Bone marrow (tissue), 2 donors: ENCODE data around the gene DUSP28.
A peak's percentile ranks its signal among the peaks of the same experiment; 100 is the strongest.
"Not testable (repeated sequence)": the region's sequence is repeated elsewhere in the genome, so short reads cannot be mapped to it uniquely, and the experiment has no call there.

Experiments
- DNase-seq, 2 donors: peaks; one replicate each; lab custom pipeline; 2025; lab: John Stamatoyannopoulos, UW

Gene DUSP28, protein sequence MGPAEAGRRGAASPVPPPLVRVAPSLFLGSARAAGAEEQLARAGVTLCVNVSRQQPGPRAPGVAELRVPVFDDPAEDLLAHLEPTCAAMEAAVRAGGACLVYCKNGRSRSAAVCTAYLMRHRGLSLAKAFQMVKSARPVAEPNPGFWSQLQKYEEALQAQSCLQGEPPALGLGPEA

DNA sequence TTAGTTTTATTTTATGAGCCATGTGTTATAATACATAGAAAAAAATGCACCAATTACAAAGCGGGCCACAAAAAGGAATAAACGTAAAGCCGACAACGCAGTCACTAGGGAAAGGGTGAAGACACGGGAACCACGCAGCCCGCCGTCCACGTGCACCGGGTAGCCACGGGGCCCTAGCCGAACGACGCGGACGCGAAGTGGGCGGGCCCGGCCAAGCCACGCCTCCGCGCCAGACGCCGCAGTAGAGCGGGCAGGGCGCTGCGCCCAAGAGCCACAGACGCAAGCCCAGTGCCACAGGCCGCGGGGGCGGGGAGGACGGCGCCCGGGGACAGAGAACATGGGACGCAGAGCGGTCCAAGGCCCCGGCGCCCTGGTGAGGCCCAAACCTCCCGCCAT lies at the start of gene DUSP28:
DUSP28 (plus strand) TSS at position 274 of the 396 bp plus-strand sequence. CDS start 328 bp downstream, outside the sequence.
- DNase-seq, result peak; percentile 45 to 87

DNA sequence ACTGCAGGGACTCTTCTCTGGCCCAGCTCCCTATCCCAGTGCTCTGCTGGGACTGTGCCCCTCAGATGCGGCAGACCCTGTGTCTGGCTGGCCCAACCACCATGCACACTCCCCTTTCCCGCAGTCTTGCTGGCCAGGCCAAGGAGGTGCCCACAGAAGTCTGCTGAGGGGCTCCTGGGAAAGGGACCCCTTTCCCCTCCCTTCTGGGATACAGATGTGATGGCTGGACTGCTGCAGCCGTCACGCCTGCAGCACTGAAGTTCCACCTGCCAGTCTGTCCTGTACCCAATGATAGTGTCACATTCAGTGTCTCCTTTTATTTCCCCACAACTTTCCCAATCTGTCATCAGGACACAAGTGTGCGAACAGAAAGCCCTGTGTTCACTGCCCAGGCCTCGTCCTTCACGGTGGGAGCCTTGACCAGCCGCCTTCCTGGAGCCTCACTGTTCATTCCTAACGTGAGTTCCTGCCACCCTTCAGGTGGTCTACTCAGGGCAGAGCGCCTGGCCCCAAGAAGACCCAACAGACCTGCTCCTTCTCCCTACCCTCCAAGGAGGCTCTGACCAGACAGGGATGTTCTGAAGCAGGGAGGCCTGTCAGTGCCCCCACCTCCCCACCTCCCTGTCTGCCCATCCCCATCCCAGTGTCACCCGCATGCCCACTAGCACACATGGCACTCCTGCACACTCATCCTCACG lies 49.5 kb upstream of the DUSP28 start:
- DNase-seq, result no peak

DNA sequence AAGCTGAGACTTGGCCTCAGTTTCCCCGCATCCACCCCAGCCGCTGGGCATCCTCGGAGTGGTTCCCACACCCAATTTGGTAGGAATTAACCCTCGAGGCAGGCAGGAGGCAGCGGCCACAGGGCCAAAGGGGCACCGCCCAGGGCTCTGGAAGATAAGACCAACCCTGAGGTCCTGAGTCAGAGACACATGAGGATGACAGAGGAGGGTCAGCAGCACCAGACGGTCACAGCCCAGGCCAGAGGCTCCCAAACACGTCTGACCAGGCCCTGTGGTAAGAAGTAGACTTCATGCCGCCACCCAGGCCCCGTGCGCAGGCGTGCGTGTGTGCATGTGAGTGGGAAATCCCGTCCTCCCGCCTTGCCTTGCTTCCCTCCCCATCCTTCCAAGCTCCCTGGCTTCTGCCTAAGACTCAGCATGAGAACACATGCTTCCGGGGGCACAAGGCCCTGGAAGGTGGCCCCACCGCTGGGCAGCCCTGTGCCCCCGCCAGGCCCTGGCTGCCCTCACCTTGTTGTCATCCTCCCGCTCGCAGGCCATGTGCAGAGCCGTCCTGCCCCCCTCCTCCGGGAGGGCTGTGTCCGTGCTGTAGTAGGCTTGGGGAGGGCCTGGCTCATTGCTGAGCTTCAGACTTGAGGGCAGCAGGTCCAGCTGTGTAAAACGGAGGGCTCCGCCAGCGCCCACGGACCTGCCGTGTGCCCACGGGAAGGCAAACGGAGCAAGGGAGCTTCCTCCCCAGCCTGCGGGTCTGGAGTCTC lies 48.6 kb upstream of the DUSP28 start:
- no peak for DNase-seq

DNA sequence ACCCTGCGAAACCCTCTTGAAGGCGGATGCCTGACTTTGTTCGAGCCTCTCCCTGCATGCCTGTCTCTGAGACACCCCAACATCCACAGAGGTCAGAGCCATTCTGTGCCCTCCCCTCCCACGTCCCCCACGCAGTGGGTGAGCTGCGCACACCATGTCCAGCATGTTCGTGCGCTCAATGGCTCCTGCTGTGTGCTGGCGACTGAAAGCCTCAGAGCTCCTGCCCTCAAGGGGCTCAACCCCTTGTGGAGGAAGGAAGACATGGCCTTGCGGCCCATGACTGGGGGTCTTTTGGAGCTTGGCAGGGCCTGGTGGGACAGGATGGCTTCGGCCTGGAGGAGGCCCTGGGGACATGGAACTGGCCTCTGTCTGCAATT lies 48.1 kb upstream of the DUSP28 start:
- DNase-seq, result no peak

DNA sequence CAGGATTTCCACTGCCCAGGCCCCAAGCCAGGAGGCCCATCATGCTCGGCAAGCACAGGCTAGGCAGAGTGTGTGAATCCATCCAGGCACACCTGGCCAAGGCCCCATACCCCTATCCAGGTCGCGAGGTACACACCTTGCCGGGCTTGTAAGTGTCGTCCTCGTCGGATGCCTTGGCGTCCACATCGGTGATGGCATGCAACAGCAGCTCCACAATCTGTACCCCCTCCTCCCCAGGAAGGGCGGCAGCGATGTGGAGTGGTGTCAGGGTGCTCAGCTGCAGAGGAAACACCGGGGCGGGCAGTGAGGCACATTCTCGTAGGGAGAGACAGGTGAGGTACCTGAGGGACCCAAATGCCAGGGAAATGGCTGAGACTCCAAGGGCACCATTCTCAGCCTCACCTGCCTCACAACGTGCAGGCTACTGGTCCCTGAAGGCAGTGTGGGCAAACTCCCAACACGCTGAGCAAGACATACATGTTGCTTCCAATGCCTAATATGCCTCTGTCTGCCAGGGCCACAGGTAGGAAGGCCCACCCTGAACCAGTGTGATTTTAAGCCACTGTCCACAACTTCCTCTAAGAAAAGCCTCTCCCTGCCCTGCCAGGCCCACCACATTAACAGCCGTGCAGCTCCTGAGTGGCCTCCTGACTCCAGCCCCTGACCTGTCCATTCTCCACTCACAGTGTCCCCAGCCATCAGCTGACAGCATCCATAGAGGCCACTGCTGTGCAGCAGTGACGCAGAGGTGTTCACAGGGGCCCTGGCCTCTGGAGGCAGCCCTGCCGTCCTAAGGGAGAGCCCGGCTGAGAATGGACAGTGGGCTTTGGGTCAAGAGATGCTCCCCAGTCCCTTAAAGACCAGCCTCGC lies 47.3 kb upstream of the DUSP28 start:
- no peak for DNase-seq

DNA sequence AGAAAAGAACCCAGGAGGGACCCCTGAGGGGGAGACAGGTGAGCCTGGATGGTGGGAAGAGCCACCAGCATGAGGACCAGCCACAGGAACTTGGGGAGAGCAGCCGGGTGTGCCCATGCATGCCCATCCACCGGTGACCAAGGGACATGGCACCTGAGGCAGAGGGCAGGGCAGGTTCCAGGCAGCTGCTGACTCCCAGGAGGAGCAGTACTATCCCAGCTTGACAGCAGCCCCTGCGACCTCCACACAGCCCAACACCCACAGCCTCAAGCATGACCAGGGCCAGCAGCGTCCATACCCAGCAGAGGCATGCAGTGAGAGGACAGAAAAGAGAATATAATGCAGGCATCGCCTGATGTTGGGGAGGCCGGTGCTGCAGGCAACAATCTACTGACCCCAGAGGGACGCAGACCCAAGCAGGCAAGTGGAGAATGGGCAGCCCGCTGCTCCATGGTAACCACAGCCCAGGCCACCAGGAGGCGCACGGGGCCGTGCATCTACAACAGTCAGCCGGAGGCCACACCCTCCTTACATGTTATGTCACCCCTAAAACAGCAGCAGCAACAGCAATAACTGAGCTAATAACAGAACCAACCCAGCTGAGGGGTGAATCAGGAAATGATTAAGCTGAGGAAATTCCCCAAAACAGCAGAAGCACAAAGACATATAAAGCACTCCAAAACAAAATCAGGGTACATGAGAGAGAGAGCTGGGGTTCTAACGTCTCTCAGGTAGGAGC lies 46.4 kb upstream of the DUSP28 start:
- DNase-seq, result peak; percentile 66 to 95

DNA sequence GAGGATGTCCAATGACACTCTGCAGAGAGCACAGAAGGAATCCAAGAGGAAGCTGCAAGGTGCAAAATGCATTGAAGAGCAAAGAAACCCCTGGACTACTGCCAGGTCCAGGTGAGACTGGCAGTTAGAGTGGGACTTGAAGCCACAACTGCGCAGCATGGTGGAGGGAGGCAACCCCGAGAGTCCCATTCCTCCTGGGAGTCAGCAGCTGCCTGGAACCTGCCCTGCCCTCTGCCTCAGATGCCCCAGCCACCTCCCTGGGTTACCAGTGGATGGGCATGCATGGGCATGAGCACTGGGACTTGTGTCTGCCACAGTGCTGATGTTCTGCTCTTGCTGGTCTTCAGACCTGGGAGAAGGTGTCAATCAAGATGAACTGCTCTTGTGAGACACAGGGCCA lies 45.5 kb upstream of the DUSP28 start:
- DNase-seq, result no peak

DNA sequence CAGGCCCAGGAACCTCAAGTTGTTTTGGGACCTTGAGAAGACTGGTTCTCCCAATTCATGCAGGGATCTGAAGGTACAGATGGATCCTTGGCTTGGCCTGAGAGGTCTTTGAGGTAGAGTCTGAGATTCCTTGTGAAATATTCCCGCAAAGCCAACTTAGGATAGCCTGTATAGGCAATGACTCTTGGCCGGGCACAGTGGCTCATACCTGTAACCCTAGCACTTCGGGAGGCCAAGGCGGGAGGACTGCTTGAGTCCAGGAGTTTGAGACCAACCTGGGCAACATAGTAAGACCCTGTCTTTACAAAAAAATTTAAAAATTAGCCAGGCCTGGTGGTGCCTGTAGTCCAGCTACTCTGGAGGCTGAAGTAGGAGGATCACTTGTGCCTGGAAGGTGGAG lies 42.8 kb upstream of the DUSP28 start:
- DNase-seq, result no peak

DNA sequence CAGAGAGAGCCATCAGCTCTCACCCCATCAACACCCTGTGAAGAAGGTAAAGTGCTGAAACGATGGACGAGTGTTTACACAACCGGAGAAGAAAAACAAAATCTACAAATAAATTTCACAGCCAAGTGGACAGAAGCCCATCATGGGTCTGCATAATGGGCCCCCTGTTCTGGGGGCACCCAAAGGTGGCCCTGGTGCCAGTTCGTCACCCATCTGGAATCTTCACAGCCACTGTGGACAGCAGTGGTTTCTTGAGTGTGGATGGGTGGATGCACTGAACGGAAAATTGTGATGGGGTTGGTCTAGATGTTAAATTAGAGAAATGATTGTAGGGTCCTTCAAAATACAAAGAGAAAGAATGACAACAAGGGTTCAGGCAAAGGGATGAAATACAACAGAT lies 41.2 kb upstream of the DUSP28 start:
- DNase-seq, result no peak

DNA sequence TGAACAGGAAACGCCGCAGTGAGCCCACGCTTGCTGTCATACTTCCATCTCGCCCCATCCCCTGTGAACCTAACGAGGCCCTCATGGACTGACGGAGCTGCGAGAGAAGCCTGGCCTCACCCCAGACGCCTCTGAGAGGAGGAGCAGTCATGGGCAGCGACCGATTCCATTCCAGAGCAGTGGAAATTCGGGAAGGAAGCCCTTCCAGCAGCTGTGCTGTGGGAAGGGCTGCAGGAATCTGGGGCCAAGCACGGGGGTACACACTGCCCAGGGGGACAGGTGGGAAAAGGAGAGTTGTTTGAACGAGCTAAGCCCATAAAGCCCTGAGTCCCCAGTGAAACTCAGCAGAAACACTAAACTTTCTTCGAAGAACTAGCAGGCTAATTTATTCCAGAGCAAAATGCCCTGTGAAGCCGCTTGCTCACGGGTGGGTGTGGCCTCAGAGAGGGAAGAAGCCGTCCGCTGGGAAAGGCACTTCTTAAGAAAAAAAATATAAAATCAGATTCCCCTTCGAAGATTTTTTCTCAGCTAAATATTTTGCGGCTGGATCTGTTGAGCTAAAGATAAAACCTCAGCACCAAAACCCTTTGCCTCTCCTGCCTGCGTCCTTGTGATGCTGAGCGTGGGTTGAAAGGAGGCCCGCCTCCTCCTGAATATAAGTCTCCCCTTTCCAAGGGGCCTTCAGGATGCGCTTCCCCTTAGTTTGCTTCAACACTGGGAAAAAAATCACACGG lies 40.6 kb upstream of the DUSP28 start:
- DNase-seq, result no peak

DNA sequence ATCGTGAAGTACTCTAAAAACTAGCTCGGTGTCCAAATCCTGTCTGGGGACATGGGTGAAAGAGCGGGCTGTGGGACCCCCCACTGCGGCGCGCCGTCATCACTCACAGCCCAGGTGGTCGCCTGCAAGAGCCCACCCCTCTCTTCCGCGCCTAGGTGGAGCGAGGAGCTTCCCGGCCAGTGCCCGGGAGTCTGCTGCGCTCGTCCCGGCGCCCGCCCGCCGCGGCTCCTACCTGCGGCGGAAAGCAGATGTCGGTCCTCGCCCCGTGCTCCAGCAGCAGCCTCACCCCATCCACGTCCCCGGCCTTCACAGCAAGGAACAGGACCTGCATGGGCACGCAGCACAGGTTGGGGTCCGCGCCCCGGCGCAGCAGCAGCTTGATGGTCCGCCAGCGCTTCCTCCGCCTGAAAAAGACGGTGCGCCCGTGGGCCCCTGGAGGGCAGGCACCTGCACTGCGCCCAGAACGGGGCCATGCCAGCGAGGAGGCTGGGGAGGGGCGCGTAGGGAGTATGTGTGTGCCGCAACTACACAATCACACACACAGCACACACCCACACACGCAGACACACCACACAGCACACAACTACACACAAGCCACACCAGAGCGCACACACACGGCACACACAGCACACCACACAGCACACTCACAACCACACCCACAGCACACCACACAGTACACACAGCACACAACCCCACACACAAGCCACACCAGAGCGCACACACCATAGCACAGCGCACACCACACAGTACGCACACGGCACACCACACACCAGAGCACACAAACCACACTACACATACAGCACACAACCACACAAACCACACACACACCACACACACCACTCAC lies 39.8 kb upstream of the DUSP28 start:
- no peak for DNase-seq

DNA sequence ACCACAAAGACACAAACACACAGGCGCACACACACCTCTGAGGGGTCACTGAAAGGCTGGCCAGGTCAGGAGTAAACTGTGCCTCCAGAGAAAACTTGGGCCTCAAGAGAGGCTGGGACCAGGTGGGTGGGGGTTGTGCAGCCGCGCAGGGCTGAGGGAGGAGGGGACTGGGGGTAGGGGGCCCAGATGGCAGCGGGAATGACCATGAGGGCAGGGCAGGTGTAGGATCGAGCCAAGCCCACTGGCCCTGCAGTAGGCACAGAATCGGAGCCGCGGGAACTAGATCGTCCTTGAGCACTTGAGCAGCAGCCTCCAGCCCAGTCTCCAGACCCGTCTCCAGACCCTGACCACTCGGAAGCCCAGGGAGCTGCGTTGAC lies 39.2 kb upstream of the DUSP28 start:
- no peak for DNase-seq

DNA sequence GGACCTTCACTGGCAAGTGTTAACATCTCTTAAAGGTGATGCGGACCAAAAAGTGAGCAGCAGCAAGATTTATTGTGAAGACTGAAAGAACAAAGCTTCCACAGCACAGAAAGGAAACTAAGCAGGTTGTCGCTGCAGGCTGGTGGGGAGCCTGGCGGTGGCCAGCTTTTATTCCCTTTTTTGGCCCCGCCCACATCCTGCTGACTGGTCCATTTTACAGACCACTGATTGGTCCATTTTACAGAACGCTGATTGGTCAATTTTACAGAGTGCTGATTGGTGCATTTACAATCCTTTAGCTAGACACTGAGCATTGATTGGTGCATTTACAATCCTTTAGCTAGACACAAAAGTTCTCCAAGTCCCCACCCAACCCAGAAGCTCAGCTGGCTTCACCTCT lies 38.3 kb upstream of the DUSP28 start:
- DNase-seq, result not testable (repeated sequence)

DNA sequence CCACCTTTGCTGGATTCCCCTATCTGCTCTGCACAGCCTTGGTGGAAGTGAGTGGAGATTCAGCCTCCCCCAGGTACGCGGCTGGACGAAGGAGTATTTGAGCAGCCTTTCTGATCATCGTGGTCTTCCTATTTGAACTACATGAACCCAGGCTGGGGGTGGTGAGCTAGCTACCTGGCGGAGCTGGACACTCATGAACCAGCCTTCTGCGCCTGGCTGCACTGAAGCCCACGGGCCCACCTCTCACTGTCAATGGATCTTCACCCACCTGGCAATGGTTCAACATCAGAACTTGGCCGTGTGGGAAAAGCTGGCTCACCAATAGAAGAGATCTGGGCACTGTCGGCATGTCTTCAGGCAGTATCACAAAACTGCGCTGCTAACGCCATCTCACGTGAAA lies 37.8 kb upstream of the DUSP28 start:
- DNase-seq, result no peak

DNA sequence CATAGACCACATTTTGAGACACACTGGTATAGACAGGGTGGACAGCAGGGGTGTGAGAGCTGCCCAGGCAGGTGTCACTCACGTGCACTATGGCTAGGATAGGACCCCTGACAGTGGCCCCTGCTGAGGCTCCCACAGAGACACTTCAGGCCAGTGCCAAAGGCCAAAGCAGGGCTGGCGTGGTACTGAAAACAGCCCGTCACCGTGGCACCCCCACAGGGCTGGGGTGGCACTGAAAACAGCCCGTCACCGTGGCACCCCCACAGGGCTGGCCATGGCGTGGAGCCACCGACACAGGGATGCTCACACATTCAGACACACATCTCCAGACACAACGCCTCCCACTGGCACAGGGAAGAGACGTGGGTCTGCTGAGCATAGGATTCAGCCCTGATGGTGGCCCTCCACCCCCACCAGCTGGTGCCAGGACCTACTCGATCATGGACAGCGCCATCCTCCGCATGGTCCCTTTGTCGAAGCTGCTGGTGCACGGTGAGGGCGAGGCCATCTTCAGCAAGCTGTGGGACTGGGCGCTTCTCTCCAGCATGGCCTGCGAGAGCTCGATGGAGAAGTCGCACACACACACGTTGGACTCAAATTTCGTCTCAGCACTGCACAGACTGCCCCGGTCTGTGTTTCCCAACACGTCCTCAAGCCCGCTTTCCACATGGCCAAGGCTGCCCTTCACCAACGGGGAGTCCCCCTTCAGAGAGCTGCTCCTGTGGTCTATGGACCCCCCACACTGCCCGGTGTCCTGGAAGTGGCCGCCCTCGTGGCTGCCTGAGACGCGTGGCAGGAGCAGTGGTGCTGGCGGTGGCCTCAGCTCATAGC lies 36.5 kb upstream of the DUSP28 start:
- no peak for DNase-seq

DNA sequence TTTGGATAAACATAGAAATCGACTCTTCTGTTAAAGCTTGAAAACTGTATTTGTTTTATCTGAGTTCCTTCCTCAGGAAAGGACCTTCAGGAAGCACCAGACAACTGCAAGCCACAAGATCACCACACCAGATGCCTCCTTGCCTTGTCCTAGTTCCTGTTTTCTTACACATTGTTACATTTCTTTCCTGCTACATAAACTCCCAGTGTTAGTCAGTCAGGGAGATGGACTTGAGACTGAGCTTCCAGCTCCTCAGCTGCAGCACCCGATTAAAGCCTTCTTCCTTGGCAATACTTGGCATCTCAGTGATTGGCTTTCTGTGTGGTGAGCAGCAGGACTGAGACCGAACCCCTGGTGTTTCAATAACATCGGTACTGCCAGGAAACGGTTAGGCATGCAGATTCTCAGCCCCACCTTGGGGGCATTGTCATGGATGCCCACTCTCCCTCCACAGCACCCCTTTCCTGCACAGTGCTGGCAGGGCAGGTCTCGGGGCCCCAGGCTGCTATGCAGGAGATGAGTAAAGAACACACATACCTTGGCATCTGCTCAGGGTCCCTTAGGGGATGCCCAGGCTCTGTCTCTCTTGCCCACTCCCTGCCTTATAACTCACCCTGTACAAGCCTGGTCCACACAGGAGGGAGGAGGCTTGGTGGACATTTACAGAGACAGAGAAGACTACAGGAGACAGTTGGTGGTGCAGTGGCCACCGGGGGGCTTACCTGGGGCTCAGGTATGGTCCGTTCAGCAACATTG lies 35.0 kb upstream of the DUSP28 start:
- DNase-seq, result peak in 1 of 2 donors; percentile 50

DNA sequence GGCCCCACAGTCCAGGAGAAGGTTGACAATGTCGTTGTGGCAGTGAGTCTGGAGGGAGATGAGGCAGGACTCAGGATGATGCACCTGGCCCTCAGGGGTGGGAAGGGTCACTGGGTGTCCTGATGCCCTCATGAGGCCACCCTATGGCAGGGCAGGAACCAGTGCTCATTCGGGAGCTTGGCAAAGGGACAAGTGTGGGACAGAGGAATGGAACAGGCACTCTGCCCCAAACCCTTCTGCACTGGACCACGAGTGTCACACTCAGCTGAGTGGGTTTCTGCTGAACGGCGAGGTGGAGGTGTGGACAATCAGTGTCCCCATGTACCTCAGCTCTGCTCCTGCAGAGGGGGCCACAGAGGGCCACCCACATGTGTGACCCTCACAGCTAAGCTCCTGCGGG lies 34.4 kb upstream of the DUSP28 start:
- no peak for DNase-seq

DNA sequence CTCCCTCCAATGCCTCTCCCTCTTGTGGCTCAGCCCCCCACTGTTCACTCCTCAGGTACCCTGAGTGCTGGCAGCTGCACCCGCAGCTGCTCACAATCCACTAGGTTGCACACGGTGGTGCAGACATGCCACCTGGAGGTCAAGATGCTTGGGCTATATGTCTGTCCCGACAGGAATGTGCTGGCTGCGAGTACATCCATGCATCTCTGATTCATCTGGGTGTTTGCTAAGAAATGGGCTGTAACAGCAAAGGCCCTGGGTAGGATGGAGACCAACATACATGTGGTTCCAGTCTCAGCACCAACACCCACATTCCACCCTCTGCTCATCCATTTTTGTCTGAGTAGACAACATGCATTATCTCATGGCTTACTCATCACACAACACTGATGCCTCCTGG lies 33.6 kb upstream of the DUSP28 start:
- no peak for DNase-seq
